GM12873 (cell line): Measurements from ENCODE around the gene GAS2L3.

Experiments
- CTCF ChIP-seq: IDR thresholded peaks from 2 replicates; pipeline ENCODE4 v1.5.1; 2012; ENCODE audit warnings: low read depth, mild to moderate bottlenecking, moderate library complexity, low read length, control low read depth; ENCODE audit not compliant: insufficient read depth; ENCODE audit errors: missing control alignments

Gene GAS2L3

GRCh38 chr12:100608776-100609175 lies 35.3 kb downstream of the GAS2L3 start:
- no peak for TF ChIP-seq CTCF

DNA sequence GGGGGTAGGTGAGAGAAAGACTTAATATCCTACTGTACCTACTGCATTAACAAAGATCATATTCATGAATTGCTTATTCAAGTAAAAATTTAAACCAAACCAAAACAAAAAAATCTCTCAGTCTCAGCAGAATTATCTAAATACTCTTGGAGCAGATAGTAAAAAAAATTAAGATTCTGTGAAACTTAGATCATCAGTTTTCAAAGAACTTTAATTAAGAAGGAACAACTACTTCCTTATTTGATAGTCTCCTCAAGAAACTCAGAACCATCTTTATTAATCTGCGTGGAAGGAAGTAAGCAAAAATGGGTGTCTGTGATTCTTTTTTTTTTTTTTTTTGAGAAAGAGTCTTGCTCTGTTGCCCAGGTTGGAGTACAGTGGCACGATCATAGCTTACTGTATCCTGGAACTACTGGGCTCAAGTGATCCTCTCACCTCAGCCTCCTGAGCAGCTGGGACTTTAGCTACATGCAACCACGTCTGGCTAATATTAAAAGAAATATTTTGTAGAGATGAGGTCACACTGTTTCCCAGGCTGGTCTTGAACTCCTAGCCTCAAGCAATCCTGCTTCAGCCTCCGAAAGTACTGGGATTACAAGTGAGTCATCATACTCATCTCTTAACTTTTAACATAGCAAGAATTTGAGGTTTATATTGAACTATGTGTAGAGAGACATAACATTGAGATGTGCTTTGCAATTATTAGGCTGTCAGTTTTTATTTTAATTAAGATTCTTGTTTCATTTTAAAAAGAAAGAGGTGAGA lies 37.4 kb downstream of the GAS2L3 start:
- no peak for TF ChIP-seq CTCF

DNA sequence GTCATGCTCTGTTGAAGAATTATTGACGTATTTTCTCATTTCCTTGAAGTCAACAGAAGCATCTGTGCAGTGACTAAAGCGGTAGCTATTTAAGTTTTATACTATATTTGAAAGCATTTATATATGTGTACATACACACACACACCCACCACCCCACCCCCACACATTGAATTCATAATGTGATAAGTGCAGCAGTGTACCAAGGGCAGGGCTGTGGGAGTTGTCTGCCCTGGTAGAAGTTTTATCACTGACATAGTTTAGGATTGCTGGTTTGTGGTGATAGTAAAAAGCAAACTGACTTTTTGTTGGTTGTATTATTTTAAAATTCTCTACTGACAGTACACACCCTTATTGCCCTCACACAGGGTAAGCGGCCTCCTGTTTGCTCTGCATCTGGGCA lies 39.1 kb downstream of the GAS2L3 start:
- TF ChIP-seq CTCF: no peak

GRCh38 chr12:100624571-100624970 lies 51.1 kb downstream of the GAS2L3 start:
- TF ChIP-seq CTCF: no peak

GRCh38 chr12:100632445-100632892 lies 59.0 kb downstream of the GAS2L3 start:
- no peak for TF ChIP-seq CTCF

- no peak for TF ChIP-seq CTCF
These were observed 69.8 kb downstream of the GAS2L3 start for GRCh38 chr12:100643246-100643645.

DNA sequence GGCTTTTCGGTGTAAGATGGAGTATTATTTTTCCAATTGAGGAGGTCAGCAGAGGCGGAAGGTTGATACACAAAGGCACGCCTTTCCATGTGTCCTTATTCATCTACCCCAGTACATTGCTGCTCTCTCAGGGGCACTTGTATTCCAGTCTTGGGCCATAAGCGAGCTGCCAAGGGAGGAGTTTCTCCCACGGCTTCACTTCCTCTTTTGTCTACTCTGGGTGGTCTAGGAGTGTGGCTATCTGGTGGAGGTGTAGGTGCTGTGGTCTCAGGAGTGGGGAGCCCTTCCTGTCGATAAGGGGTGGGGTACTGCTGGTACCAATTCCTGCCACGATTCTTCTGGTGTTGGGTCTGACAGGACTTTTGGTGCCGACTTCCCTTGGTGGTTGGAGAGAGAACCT lies 73.4 kb downstream of the GAS2L3 start:
- TF ChIP-seq CTCF: no peak

DNA sequence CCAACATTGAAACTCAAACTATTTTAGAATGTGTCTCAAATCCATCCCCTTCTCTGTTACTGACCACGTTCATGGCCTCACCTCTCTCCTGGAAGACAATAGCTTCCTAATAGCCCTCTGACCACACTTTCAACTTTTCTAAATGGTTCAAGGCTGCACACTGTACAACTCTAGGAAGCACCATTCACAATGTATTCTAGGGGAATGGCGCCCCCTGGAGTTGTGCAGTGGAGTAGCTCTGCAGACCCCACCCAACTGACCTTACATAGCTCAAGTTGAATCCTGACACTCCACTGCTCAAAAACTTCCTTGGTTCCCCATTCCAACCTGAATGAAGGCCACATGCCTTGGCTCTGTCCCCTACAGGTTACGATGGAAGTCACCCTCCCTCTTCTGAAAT lies 77.6 kb downstream of the GAS2L3 start:
- peak; percentile 50 for TF ChIP-seq CTCF
